ENCODE results near the gene SYNDIG1. TPM values are rescaled to one million over a fixed set of nuclear protein-coding genes. Genes with fewer than 3 reads are reported as not detected.

The SYNDIG1 gene
- polyA plus RNA-seq, 1 donor from 2014 or later: 0.22 TPM

GRCh38 chr20:24676978-24677370 lies 207.5 kb downstream of the SYNDIG1 start:
- no peak overlapping the region for H3K9ac ChIP-seq (ENCODE audit: low read length)
- no peaks in the 10 kb centered on the region for H3K36me3 ChIP-seq (ENCODE audit: insufficient read depth, low read length)
- H3K79me2 ChIP-seq (replicated peaks; ENCODE audit: insufficient read depth, low read length): no peaks in the 10 kb centered on the region
- H3K27ac ChIP-seq (ENCODE audit: low read length): no peak overlapping the region
- no peaks in the 10 kb centered on the region for H3K9me2 ChIP-seq (ENCODE audit: insufficient read depth, low read length)
- no peaks in the 10 kb centered on the region for H3F3A ChIP-seq (ENCODE audit: insufficient read depth, low read length, poor library complexity, severe bottlenecking)
- no peak overlapping the region for H3K4me2 ChIP-seq (ENCODE audit: low read length)
- no peak overlapping the region for H2AFZ ChIP-seq (ENCODE audit: low read depth, low read length)
- H3K9me3 ChIP-seq (ENCODE audit: low read length): no peaks in the 10 kb centered on the region
- H4K20me1 ChIP-seq (ENCODE audit: insufficient read depth): no peaks in the 10 kb centered on the region
- no peak overlapping the region for H3K4me3 ChIP-seq (ENCODE audit: low read length)
- no peak for TF ChIP-seq RAD21 (conservative IDR thresholded peaks at IDR 0.05)
- no peak for TF ChIP-seq POLR2AphosphoS5 (IDR thresholded peaks at IDR 0.05)
- TF ChIP-seq TAF1 (IDR thresholded peaks at IDR 0.05; ENCODE audit: low read depth): no peak
- no peak for TF ChIP-seq MXI1 (conservative IDR thresholded peaks at IDR 0.05; ENCODE audit: poor library complexity, severe bottlenecking)
- TF ChIP-seq EZH2 (IDR thresholded peaks at IDR 0.05; ENCODE audit: borderline replicate concordance, insufficient read depth, low read length, poor library complexity, severe bottlenecking): no peak
- TF ChIP-seq, protein P1, sequence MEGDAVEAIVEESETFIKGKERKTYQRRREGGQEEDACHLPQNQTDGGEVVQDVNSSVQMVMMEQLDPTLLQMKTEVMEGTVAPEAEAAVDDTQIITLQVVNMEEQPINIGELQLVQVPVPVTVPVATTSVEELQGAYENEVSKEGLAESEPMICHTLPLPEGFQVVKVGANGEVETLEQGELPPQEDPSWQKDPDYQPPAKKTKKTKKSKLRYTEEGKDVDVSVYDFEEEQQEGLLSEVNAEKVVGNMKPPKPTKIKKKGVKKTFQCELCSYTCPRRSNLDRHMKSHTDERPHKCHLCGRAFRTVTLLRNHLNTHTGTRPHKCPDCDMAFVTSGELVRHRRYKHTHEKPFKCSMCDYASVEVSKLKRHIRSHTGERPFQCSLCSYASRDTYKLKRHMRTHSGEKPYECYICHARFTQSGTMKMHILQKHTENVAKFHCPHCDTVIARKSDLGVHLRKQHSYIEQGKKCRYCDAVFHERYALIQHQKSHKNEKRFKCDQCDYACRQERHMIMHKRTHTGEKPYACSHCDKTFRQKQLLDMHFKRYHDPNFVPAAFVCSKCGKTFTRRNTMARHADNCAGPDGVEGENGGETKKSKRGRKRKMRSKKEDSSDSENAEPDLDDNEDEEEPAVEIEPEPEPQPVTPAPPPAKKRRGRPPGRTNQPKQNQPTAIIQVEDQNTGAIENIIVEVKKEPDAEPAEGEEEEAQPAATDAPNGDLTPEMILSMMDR (IDR thresholded peaks at IDR 0.05; ENCODE audit: poor library complexity, severe bottlenecking): no peak
- no peak for TF ChIP-seq SMC3 (conservative IDR thresholded peaks at IDR 0.05; ENCODE audit: poor library complexity)
- no peak for TF ChIP-seq EP300 (conservative IDR thresholded peaks at IDR 0.05; ENCODE audit: poor library complexity, severe bottlenecking)
- TF ChIP-seq, protein P2, sequence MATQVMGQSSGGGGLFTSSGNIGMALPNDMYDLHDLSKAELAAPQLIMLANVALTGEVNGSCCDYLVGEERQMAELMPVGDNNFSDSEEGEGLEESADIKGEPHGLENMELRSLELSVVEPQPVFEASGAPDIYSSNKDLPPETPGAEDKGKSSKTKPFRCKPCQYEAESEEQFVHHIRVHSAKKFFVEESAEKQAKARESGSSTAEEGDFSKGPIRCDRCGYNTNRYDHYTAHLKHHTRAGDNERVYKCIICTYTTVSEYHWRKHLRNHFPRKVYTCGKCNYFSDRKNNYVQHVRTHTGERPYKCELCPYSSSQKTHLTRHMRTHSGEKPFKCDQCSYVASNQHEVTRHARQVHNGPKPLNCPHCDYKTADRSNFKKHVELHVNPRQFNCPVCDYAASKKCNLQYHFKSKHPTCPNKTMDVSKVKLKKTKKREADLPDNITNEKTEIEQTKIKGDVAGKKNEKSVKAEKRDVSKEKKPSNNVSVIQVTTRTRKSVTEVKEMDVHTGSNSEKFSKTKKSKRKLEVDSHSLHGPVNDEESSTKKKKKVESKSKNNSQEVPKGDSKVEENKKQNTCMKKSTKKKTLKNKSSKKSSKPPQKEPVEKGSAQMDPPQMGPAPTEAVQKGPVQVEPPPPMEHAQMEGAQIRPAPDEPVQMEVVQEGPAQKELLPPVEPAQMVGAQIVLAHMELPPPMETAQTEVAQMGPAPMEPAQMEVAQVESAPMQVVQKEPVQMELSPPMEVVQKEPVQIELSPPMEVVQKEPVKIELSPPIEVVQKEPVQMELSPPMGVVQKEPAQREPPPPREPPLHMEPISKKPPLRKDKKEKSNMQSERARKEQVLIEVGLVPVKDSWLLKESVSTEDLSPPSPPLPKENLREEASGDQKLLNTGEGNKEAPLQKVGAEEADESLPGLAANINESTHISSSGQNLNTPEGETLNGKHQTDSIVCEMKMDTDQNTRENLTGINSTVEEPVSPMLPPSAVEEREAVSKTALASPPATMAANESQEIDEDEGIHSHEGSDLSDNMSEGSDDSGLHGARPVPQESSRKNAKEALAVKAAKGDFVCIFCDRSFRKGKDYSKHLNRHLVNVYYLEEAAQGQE (IDR thresholded peaks at IDR 0.05; ENCODE audit: borderline replicate concordance): no peak
- H3K27me3 ChIP-seq (ENCODE audit: insufficient read depth, low read depth, low read length): no peaks in the 10 kb centered on the region

DNA sequence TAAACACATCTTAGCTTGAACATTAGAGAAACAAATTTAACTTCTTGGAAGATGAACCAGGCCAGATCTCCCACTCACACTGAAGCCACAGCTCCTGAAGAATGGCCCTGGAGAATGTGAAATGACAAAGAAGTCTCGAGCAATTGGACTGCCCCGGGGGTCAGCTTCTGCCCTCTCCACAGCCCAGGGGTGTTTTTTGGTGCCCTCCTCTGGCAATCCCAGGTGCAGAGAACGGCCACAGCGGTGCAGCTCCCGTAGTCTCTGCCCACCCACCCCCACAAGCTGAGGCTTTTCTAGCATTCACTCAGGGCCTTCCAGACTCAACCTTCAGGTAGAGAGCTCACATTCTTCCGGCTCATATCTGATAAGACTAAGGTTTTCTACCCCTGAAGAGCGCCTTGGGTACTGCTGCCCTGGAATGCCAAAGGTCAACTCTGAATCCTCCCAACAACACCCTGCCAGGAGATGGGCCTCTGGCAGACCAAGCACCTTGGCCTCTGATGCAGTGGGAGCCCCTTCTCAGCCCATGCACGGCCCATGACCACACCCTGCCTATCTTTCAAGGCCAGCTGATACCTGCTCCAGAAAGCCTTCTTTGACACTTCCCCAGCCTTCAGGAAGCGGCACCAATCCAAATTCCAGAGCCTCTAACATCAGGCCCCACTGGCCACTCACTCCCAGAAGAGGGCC lies 208.3 kb downstream of the SYNDIG1 start:
- H3K27ac ChIP-seq (ENCODE audit: low read length): no peak overlapping the region
- H3F3A ChIP-seq (ENCODE audit: insufficient read depth, low read length, poor library complexity, severe bottlenecking): no peaks in the 10 kb centered on the region
- H4K20me1 ChIP-seq (ENCODE audit: insufficient read depth): no peaks in the 10 kb centered on the region
- no peaks in the 10 kb centered on the region for H3K9me2 ChIP-seq (ENCODE audit: insufficient read depth, low read length)
- no peaks in the 10 kb centered on the region for H3K79me2 ChIP-seq (replicated peaks; ENCODE audit: insufficient read depth, low read length)
- no peak overlapping the region for H2AFZ ChIP-seq (ENCODE audit: low read depth, low read length)
- no peaks in the 10 kb centered on the region for H3K36me3 ChIP-seq (ENCODE audit: insufficient read depth, low read length)
- no peak for TF ChIP-seq EP300 (conservative IDR thresholded peaks at IDR 0.05; ENCODE audit: poor library complexity, severe bottlenecking)
- no peak for TF ChIP-seq RAD21 (conservative IDR thresholded peaks at IDR 0.05)
- no peak for TF ChIP-seq SMC3 (conservative IDR thresholded peaks at IDR 0.05; ENCODE audit: poor library complexity)
- TF ChIP-seq, protein P1 (IDR thresholded peaks at IDR 0.05; ENCODE audit: poor library complexity, severe bottlenecking): no peak
- no peak for TF ChIP-seq MXI1 (conservative IDR thresholded peaks at IDR 0.05; ENCODE audit: poor library complexity, severe bottlenecking)
- TF ChIP-seq POLR2AphosphoS5 (IDR thresholded peaks at IDR 0.05): no peak
- no peak for TF ChIP-seq TAF1 (IDR thresholded peaks at IDR 0.05; ENCODE audit: low read depth)
- TF ChIP-seq, protein P2 (IDR thresholded peaks at IDR 0.05; ENCODE audit: borderline replicate concordance): no peak
- no peak for TF ChIP-seq EZH2 (IDR thresholded peaks at IDR 0.05; ENCODE audit: borderline replicate concordance, insufficient read depth, low read length, poor library complexity, severe bottlenecking)
- H3K27me3 ChIP-seq (ENCODE audit: insufficient read depth, low read depth, low read length): no peaks in the 10 kb centered on the region
- H3K9ac ChIP-seq (ENCODE audit: low read length): no peak overlapping the region
- no peaks in the 10 kb centered on the region for H3K9me3 ChIP-seq (ENCODE audit: low read length)
- H3K4me2 ChIP-seq (ENCODE audit: low read length): no peak overlapping the region
- H3K4me3 ChIP-seq (ENCODE audit: low read length): no peak overlapping the region
